Measurements from ENCODE around the gene PARP15. TPM values are rescaled to one million over a fixed set of nuclear protein-coding genes. Genes with fewer than 3 reads are reported as not detected.

PARP15 gene
- total RNA-seq, 1 donor from 2014 or later: 0.09 TPM

GRCh38 chr3:122609798-122610559, 32.5 kb downstream of the PARP15 start:
- no peaks in the 10 kb centered on the region for H3K36me3 ChIP-seq (ENCODE audit: insufficient read depth, low read length)
- no peaks in the 10 kb centered on the region for H3K27me3 ChIP-seq (ENCODE audit: insufficient read depth, low read length)
- no peaks in the 10 kb centered on the region for H3K4me1 ChIP-seq (ENCODE audit: insufficient read depth, low read length)
- no peaks in the 10 kb centered on the region for H3K79me2 ChIP-seq (ENCODE audit: insufficient read depth, low read length)
- Mint-ChIP-seq H3K4me1 (ENCODE audit: low read depth, unreplicated experiment) (peaks cover 7% of the 10 kb centered on the region), H3K4me3 (ENCODE audit: unreplicated experiment) (no peak overlapping the region), H3K36me3 (ENCODE audit: low read depth, unreplicated experiment) (no peaks in the 10 kb centered on the region), H3K27me3 (ENCODE audit: low read depth, unreplicated experiment) (no peaks in the 10 kb centered on the region), H3K9me3 (ENCODE audit: unreplicated experiment) (peaks cover 5% of the 10 kb centered on the region), H3K27ac (ENCODE audit: unreplicated experiment) (peak overlapping the region; percentile 93)
- H2AFZ ChIP-seq (ENCODE audit: low read depth, low read length): peak overlapping the region; percentile 76
- H3K4me2 ChIP-seq (ENCODE audit: low read length): peak overlapping the region; percentile 70
- no peak for FAIRE-seq
- TF ChIP-seq EZH2 (IDR thresholded peaks at IDR 0.05; ENCODE audit: insufficient read depth, low read length): no peak
- peak; percentile 82 for DNase-seq (ENCODE audit: low read depth)
- peak overlapping the region; percentile 69 for H3K27ac ChIP-seq (ENCODE audit: low read depth, low read length)
- no peaks in the 10 kb centered on the region for H4K20me1 ChIP-seq (ENCODE audit: insufficient read depth, low read length)
- peak overlapping the region; percentile 42 for H3K4me3 ChIP-seq (ENCODE audit: insufficient read depth, low read depth, low read length)
- H3K9me3 ChIP-seq (ENCODE audit: insufficient read depth, low read depth, low read length): no peaks in the 10 kb centered on the region
- peak overlapping the region; percentile 53 for H3K9ac ChIP-seq (ENCODE audit: low read length)

GRCh38 chr3:122612696-122613095, 35.2 kb downstream of the PARP15 start:
- Mint-ChIP-seq H3K9me3 (ENCODE audit: unreplicated experiment) (peaks cover 5% of the 10 kb centered on the region), H3K27me3 (ENCODE audit: low read depth, unreplicated experiment) (no peaks in the 10 kb centered on the region), H3K27ac (ENCODE audit: unreplicated experiment) (no peak overlapping the region), H3K4me1 (ENCODE audit: low read depth, unreplicated experiment) (peaks cover 7% of the 10 kb centered on the region), H3K4me3 (ENCODE audit: unreplicated experiment) (no peak overlapping the region), H3K36me3 (ENCODE audit: low read depth, unreplicated experiment) (no peaks in the 10 kb centered on the region)
- Histone ChIP-seq H3K36me3 (ENCODE audit: insufficient read depth, low read length) (no peaks in the 10 kb centered on the region), H3K4me1 (ENCODE audit: insufficient read depth, low read length) (no peaks in the 10 kb centered on the region), H3K4me3 (ENCODE audit: insufficient read depth, low read depth, low read length) (no peak overlapping the region), H3K9ac (ENCODE audit: low read length) (no peak overlapping the region), H3K4me2 (ENCODE audit: low read length) (no peak overlapping the region), H3K9me3 (ENCODE audit: insufficient read depth, low read depth, low read length) (no peaks in the 10 kb centered on the region), H2AFZ (ENCODE audit: low read depth, low read length) (no peak overlapping the region), H4K20me1 (ENCODE audit: insufficient read depth, low read length) (no peaks in the 10 kb centered on the region), H3K79me2 (ENCODE audit: insufficient read depth, low read length) (no peaks in the 10 kb centered on the region), H3K27ac (ENCODE audit: low read depth, low read length) (no peak overlapping the region), H3K27me3 (ENCODE audit: insufficient read depth, low read length) (peaks cover 3% of the 10 kb centered on the region)
- DNase-seq (ENCODE audit: low read depth) (no peak), FAIRE-seq (no peak)
- TF ChIP-seq EZH2 (IDR thresholded peaks at IDR 0.05; ENCODE audit: insufficient read depth, low read length) (no peak), CTCF (IDR thresholded peaks at IDR 0.05; ENCODE audit: insufficient read depth, low read depth, low read length) (no peak)

- H3K9ac ChIP-seq (ENCODE audit: low read length): no peak overlapping the region
- H3K4me1 ChIP-seq (ENCODE audit: insufficient read depth, low read length): no peaks in the 10 kb centered on the region
- no peak overlapping the region for H3K27ac Mint-ChIP-seq (ENCODE audit: unreplicated experiment)
- DNase-seq (ENCODE audit: low read depth) (no peak), FAIRE-seq (no peak)
- H3K4me3 Mint-ChIP-seq (ENCODE audit: unreplicated experiment): no peak overlapping the region
- no peaks in the 10 kb centered on the region for H3K36me3 Mint-ChIP-seq (ENCODE audit: low read depth, unreplicated experiment)
- no peak overlapping the region for H3K4me2 ChIP-seq (ENCODE audit: low read length)
- H3K4me1 Mint-ChIP-seq (ENCODE audit: low read depth, unreplicated experiment): peaks cover 4% of the 10 kb centered on the region
- no peak overlapping the region for H3K4me3 ChIP-seq (ENCODE audit: insufficient read depth, low read depth, low read length)
- TF ChIP-seq CTCF (IDR thresholded peaks at IDR 0.05; ENCODE audit: insufficient read depth, low read depth, low read length) (no peak), EZH2 (IDR thresholded peaks at IDR 0.05; ENCODE audit: insufficient read depth, low read length) (no peak)
- H3K27me3 Mint-ChIP-seq (ENCODE audit: low read depth, unreplicated experiment): peaks cover 11% of the 10 kb centered on the region
- no peaks in the 10 kb centered on the region for H4K20me1 ChIP-seq (ENCODE audit: insufficient read depth, low read length)
- H3K9me3 Mint-ChIP-seq (ENCODE audit: unreplicated experiment): peaks cover 5% of the 10 kb centered on the region
- H3K27me3 ChIP-seq (ENCODE audit: insufficient read depth, low read length): peaks cover 14% of the 10 kb centered on the region
- no peak overlapping the region for H3K27ac ChIP-seq (ENCODE audit: low read depth, low read length)
- no peak overlapping the region for H2AFZ ChIP-seq (ENCODE audit: low read depth, low read length)
- no peaks in the 10 kb centered on the region for H3K36me3 ChIP-seq (ENCODE audit: insufficient read depth, low read length)
- H3K79me2 ChIP-seq (ENCODE audit: insufficient read depth, low read length): no peaks in the 10 kb centered on the region
- H3K9me3 ChIP-seq (ENCODE audit: insufficient read depth, low read depth, low read length): no peaks in the 10 kb centered on the region
Measured at GRCh38 chr3:122615303-122615702, 37.9 kb downstream of the PARP15 start.

All from astrocyte (in vitro differentiated cells and primary cell).